Measurements from ENCODE around the gene IFFO2. TPM values are rescaled to one million over a fixed set of nuclear protein-coding genes. Genes with fewer than 3 reads are reported as not detected.

The IFFO2 gene
- polyA plus RNA-seq, 1 of the 3 experiments (the other 2 are of a cell fraction): 10.5 TPM

DNA sequence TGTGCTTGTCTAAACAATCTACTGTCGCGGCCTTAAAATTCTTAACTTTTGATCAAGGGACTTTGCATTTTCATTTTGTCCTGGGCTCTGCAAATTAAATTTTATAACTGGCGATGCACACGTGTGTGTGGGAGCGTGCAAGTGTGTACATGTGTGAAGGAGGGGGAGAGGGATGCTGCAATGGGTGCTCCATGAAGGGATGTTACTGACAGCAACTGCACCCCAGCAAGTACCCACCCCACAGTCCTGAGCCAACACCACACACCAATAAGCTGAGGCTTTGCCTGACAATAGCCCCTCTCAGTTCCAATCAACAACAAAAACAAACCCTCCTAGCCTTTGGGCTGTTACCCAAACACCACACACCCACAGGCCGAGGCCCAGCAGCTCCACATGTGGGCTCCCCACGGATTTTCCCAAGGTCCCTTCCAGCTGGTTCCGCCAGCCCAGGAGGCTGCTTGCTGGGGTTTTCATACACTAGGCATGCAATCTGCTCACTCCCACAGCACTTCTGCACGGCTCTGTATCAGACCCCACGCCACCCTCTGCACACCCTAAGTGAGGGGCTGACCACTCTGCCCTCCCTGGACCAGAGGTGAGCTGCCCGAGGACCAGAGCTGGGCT, 32.8 kb upstream of the IFFO2 start:
- TF ChIP-seq SIN3A (IDR thresholded peaks at IDR 0.05; ENCODE audit: borderline replicate concordance, low read depth, low read length) (no peak), YY1 (IDR thresholded peaks at IDR 0.05; ENCODE audit: low read depth) (no peak), MEF2A (IDR thresholded peaks at IDR 0.05; ENCODE audit: borderline replicate concordance, low read depth) (no peak), FOSL2 (IDR thresholded peaks at IDR 0.05; ENCODE audit: borderline replicate concordance, low read depth) (no peak), FOXM1 (IDR thresholded peaks at IDR 0.05; ENCODE audit: low read depth) (no peak), RCOR1 (IDR thresholded peaks at IDR 0.05; ENCODE audit: low read length) (no peak), POLR2AphosphoS5 (IDR thresholded peaks at IDR 0.05; ENCODE audit: low read depth, low read length) (no peak), RFX5 (IDR thresholded peaks at IDR 0.05; ENCODE audit: low read length) (no peak), JUND (IDR thresholded peaks at IDR 0.05) (no peak), MXI1 (IDR thresholded peaks at IDR 0.05; ENCODE audit: low read depth, low read length) (no peak), RAD21 (IDR thresholded peaks at IDR 0.05; ENCODE audit: low read length) (no peak), ELF1 (IDR thresholded peaks at IDR 0.05) (no peak), CHD2 (IDR thresholded peaks at IDR 0.05; ENCODE audit: low read length, partially characterized antibody) (no peak), EP300 (IDR thresholded peaks at IDR 0.05; ENCODE audit: borderline replicate concordance in 1 of 2, low read depth in 1 of 2, low read length in 1 of 2) (no peak), EZH2phosphoT487 (IDR thresholded peaks at IDR 0.05; ENCODE audit: borderline replicate concordance, low read depth) (no peak)
- TF ChIP-seq, protein P1, sequence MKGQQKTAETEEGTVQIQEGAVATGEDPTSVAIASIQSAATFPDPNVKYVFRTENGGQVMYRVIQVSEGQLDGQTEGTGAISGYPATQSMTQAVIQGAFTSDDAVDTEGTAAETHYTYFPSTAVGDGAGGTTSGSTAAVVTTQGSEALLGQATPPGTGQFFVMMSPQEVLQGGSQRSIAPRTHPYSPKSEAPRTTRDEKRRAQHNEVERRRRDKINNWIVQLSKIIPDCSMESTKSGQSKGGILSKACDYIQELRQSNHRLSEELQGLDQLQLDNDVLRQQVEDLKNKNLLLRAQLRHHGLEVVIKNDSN (IDR thresholded peaks at IDR 0.05; ENCODE audit: borderline replicate concordance, low read depth): no peak
- TF ChIP-seq, protein P2, sequence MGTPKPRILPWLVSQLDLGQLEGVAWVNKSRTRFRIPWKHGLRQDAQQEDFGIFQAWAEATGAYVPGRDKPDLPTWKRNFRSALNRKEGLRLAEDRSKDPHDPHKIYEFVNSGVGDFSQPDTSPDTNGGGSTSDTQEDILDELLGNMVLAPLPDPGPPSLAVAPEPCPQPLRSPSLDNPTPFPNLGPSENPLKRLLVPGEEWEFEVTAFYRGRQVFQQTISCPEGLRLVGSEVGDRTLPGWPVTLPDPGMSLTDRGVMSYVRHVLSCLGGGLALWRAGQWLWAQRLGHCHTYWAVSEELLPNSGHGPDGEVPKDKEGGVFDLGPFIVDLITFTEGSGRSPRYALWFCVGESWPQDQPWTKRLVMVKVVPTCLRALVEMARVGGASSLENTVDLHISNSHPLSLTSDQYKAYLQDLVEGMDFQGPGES (IDR thresholded peaks at IDR 0.05; ENCODE audit: low read depth, low read length): no peak
- Histone ChIP-seq H3K4me2 (no peak overlapping the region), H3K36me3 (replicated peaks in 1 of 2; ENCODE audit: control insufficient read depth in 1 of 2, insufficient read depth in 2 of 2, low read length in 1 of 2) (no peaks in the 10 kb centered on the region), H3K9me2 (no peaks in the 10 kb centered on the region), H3K4me3 (ENCODE audit: low read depth in 2 of 2, low read length in 1 of 2) (no peak overlapping the region), H3F3A (replicated peaks; ENCODE audit: insufficient read depth) (no peaks in the 10 kb centered on the region), H3K9me3 (no peaks in the 10 kb centered on the region), H3K27ac (ENCODE audit: low read depth in 2 of 2, low read length in 1 of 2) (no peak overlapping the region), H3K27me3 (ENCODE audit: insufficient read depth) (no peaks in the 10 kb centered on the region; the same call in 1 of the 2 replicates), H2AFZ (ENCODE audit: low read depth) (no peak overlapping the region), H3K79me2 (ENCODE audit: insufficient read depth) (no peaks in the 10 kb centered on the region), H4K20me1 (ENCODE audit: insufficient read depth) (no peaks in the 10 kb centered on the region), H3K4me1 (ENCODE audit: control insufficient read depth in 1 of 2, insufficient read depth in 2 of 2, low read depth in 1 of 2, low read length in 1 of 2) (no peaks in the 10 kb centered on the region; a peak in 1 of 4 replicates), H3K9ac (no peak overlapping the region)
- CTCF ChIA-PET: interaction anchor here (0.8 to 2.0 kb wide), 3 partner anchors 23 to 105 kb away, joined by 3 to 4 read pairs (median 4); no protein-coding TSS in a partner anchor
- POLR2A ChIA-PET: no interaction called here
- 74% methylated on average over 10 of the region's 11 CpGs for WGBS (ENCODE audit: low lambda C conversion rate)
- no peak for DNase-seq

DNA sequence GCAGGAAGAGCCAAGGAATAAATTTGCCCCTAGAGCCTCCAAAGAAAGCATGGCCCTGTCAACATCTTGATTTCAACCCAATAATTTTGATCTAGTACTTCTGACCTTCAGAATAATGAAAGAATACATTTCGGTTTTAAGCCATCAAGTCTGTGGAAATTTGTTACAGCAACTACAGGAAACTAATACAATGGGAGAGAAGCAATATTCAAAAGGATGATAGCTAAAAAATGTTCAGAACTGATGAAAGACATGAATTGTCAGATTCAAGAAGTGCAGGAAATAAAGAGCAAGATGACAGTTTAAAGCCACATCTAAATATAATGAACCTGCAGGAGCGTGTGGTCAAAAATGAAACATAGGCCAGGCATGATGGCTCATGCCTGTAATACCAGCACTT, 24.8 kb upstream of the IFFO2 start:
- H3K36me3 ChIP-seq (replicated peaks in 1 of 2; ENCODE audit: control insufficient read depth in 1 of 2, insufficient read depth in 2 of 2, low read length in 1 of 2): no peaks in the 10 kb centered on the region
- no peaks in the 10 kb centered on the region for H4K20me1 ChIP-seq (ENCODE audit: insufficient read depth)
- no peak overlapping the region for H3K4me3 ChIP-seq (ENCODE audit: low read depth in 2 of 2, low read length in 1 of 2)
- CTCF ChIA-PET: no interaction called here
- H3F3A ChIP-seq (replicated peaks; ENCODE audit: insufficient read depth): no peaks in the 10 kb centered on the region
- no peaks in the 10 kb centered on the region for H3K4me1 ChIP-seq (ENCODE audit: control insufficient read depth in 1 of 2, insufficient read depth in 2 of 2, low read depth in 1 of 2, low read length in 1 of 2)
- no peak for DNase-seq
- POLR2A ChIA-PET: no interaction called here
- TF ChIP-seq, protein P3, sequence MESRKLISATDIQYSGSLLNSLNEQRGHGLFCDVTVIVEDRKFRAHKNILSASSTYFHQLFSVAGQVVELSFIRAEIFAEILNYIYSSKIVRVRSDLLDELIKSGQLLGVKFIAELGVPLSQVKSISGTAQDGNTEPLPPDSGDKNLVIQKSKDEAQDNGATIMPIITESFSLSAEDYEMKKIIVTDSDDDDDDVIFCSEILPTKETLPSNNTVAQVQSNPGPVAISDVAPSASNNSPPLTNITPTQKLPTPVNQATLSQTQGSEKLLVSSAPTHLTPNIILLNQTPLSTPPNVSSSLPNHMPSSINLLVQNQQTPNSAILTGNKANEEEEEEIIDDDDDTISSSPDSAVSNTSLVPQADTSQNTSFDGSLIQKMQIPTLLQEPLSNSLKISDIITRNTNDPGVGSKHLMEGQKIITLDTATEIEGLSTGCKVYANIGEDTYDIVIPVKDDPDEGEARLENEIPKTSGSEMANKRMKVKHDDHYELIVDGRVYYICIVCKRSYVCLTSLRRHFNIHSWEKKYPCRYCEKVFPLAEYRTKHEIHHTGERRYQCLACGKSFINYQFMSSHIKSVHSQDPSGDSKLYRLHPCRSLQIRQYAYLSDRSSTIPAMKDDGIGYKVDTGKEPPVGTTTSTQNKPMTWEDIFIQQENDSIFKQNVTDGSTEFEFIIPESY (IDR thresholded peaks at IDR 0.05; ENCODE audit: borderline replicate concordance, low read depth): no peak
- TF ChIP-seq SMC3 (IDR thresholded peaks at IDR 0.05; ENCODE audit: low read depth, low read length) (no peak), RFX5 (IDR thresholded peaks at IDR 0.05; ENCODE audit: low read length) (no peak), NFIC (IDR thresholded peaks at IDR 0.05; ENCODE audit: borderline replicate concordance) (no peak), MXI1 (IDR thresholded peaks at IDR 0.05; ENCODE audit: low read depth, low read length) (no peak), CHD2 (IDR thresholded peaks at IDR 0.05; ENCODE audit: low read length, partially characterized antibody) (no peak), POLR2AphosphoS5 (IDR thresholded peaks at IDR 0.05; ENCODE audit: low read depth, low read length) (no peak), RXRA (IDR thresholded peaks at IDR 0.05; ENCODE audit: borderline replicate concordance, low read depth) (no peak), GABPA (IDR thresholded peaks at IDR 0.05; ENCODE audit: low read depth) (no peak)
- TF ChIP-seq, protein P4, sequence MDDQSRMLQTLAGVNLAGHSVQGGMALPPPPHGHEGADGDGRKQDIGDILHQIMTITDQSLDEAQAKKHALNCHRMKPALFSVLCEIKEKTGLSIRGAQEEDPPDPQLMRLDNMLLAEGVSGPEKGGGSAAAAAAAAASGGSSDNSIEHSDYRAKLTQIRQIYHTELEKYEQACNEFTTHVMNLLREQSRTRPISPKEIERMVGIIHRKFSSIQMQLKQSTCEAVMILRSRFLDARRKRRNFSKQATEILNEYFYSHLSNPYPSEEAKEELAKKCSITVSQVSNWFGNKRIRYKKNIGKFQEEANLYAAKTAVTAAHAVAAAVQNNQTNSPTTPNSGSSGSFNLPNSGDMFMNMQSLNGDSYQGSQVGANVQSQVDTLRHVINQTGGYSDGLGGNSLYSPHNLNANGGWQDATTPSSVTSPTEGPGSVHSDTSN (IDR thresholded peaks at IDR 0.05): no peak
- no peak overlapping the region for H3K27ac ChIP-seq (ENCODE audit: low read depth in 2 of 2, low read length in 1 of 2)
- H3K9ac ChIP-seq: no peak overlapping the region
- H3K27me3 ChIP-seq (ENCODE audit: insufficient read depth): no peaks in the 10 kb centered on the region; the same call in 1 of the 2 replicates
- no peak overlapping the region for H3K4me2 ChIP-seq
- H3K79me2 ChIP-seq (ENCODE audit: insufficient read depth): no peaks in the 10 kb centered on the region
- H2AFZ ChIP-seq (ENCODE audit: low read depth): no peak overlapping the region
- 43% methylated on average over 2 of the region's 2 CpGs for WGBS (ENCODE audit: low lambda C conversion rate)
- H3K9me2 ChIP-seq: no peaks in the 10 kb centered on the region
- peaks cover 6% of the 10 kb centered on the region; the same call in 1 of the 2 replicates for H3K9me3 ChIP-seq

Data from SK-N-SH (cell line).